Spleen (tissue), 11 donors: Measurements from ENCODE around the gene TOMM5. TPM values are rescaled to one million over a fixed set of nuclear protein-coding genes. Genes with fewer than 3 reads are reported as not detected.

ENCODE experiments used
- DNase-seq: peaks from one replicate; pipeline ENCODE4 v3.0.0-alpha.2; 2020
- H3K27ac ChIP-seq, 8 donors: fragments of 200-600 bp; sonication (generic) in 7 of 8; 1 replicate in 4 of 8; 2 replicates in 4 of 8; pipeline versions ENCODE4 v1.5.0 to v1.8.0; 2016 to 2021; ENCODE audit warnings: inconsistent platforms in 4 of 8, mild to moderate bottlenecking in 4 of 8, moderate library complexity in 1 of 8
- H3K27me3 ChIP-seq, 7 donors: fragments of 200-600 bp; sonication (generic) in 6 of 7; replicated peaks in 1 of 7; 1 replicate in 4 of 7; 2 replicates in 3 of 7; pipeline versions ENCODE4 v1.5.0 to v1.8.0; 2016 to 2021; ENCODE audit warnings: inconsistent platforms in 3 of 7, mild to moderate bottlenecking in 1 of 7
- H3K36me3 ChIP-seq, 6 donors: fragments of 200-600 bp; sonication (generic) in 5 of 6; 1 replicate in 4 of 6; 2 replicates in 2 of 6; pipeline versions ENCODE4 v1.5.0 to v1.8.0; 2016 to 2021; ENCODE audit warnings: inconsistent platforms in 2 of 6
- H3K4me1 ChIP-seq, 6 donors: fragments of 200-600 bp; sonication (generic) in 5 of 6; 1 replicate in 3 of 6; 2 replicates in 3 of 6; pipeline versions ENCODE4 v1.5.0 to v1.8.0; 2016 to 2021; ENCODE audit warnings: inconsistent platforms in 3 of 6
- H3K4me3 ChIP-seq, 8 donors: fragments of 200-600 bp; sonication (generic) in 7 of 8; 1 replicate in 4 of 8; 2 replicates in 4 of 8; pipeline versions ENCODE4 v1.5.0 to v1.8.0; 2016 to 2021; ENCODE audit warnings: inconsistent platforms in 4 of 8, mild to moderate bottlenecking in 4 of 8, moderate library complexity in 2 of 8
- H3K9me3 ChIP-seq, 8 donors: fragments of 200-600 bp; sonication (generic) in 7 of 8; 1 replicate in 4 of 8; 2 replicates in 4 of 8; pipeline versions ENCODE4 v1.5.0 to v1.8.0; 2016 to 2021; ENCODE audit warnings: inconsistent platforms in 4 of 8
- POLR2A ChIP-seq, 3 donors: fragments of 450-650 bp; IDR thresholded peaks; one replicate each; pipeline ENCODE4 v1.5.1; 2017; ENCODE audit warnings: antibody characterized with exemption in 3 of 3, mild to moderate bottlenecking in 1 of 3
- POLR2AphosphoS5 ChIP-seq, 3 donors: sonication (generic); formaldehyde crosslinking; IDR thresholded peaks; one replicate each; pipeline ENCODE4 v1.5.1; 2017; ENCODE audit warnings: antibody characterized with exemption in 3 of 3
- WGBS, 5 donors: extraction: QIAGEN DNeasy Blood & Tissue Kit in 3 of 5; methylation state at CpG; one replicate each; pipeline versions ENCODE4 v1.1.5 to v1.1.7; 2013 to 2018; 5-methylcytosine and 5-hydroxymethylcytosine counted together
- intact Hi-C: fragments of 100-400 bp; cut with DNase I; formaldehyde crosslinking; loops from one replicate; pipeline ENCODE4 v1.15.0; 2023; ENCODE audit warnings: low total_unique reads
- polyA plus RNA-seq, 3 donors: library from polyadenylated mRNA; stranded (reverse); fragments of 200-250 nt; gene quantifications; one replicate each; pipeline ENCODE4 v1.2.1, GENCODE V29; 2013
- total RNA-seq, 7 donors: library from RNA; depleted of rRNA in 3 of 7; stranded (reverse); fragments of >200 nt in 3 of 7; fragmentation: NEBNext Ultra II Directional in 4 of 7; extraction: Animal tissue kit (Norgen Biotek cat#: 25700) in 4 of 7; gene quantifications; one replicate each; pipeline versions ENCODE4 v1.1.0 to v1.2.1, GENCODE V29; 2016 to 2021
- TF ChIP-seq, protein P1 (sequence below), 11 experiments: fragments of 200-600 bp in 7 of 11; fragments of 450-650 bp in 4 of 11; sonication (generic) in 4 of 11; IDR thresholded peaks in 8 of 11; conservative IDR thresholded peaks in 3 of 11; 1 replicate in 7 of 11; 2 replicates in 4 of 11; pipeline versions ENCODE4 v1.4.0 to v1.8.0; 2016 to 2021; ENCODE audit warnings: antibody characterized with exemption in 11 of 11, inconsistent platforms in 4 of 11, mild to moderate bottlenecking in 1 of 11
- donor health status: healthy with polysubstance abuse.
- donor health status: DM: no; HTN: no; CAD: no; lungs with moderate emphysema.
- donor health status: DM: no; HTN: no; CAD: no.
- donor health status: Bipolar disorder and iron deficiency.
- donor health status: healthy.
- donor health status: DM: no; HTN: no; CAD: no.
- donor health status: DM: yes; HTN: yes; CAD: no.

TOMM5 gene
- total and polyA plus RNA-seq, 10 donors, result 54.1 to 155 (median 72.8) TPM

DNA sequence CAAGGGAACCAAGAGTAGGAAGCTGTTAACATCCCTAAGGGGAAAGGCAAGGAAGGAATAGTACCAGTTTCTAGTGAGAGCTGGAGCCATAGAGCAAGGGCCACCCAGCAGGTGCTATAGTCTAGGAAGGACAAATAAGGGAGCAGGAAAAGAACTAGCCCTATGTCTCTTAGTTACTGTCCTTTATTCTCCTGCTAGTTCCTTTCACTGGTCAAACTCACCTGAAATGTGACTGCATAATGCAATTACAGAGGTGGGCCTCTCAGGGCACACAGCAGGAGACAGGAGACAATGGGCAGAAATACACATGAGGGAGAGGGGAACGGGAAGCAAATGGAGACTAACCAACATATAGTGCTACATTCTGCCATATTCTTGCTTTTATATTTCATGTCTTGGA, 31.7 kb upstream of the TOMM5 start:
- intact Hi-C loops, result no loop called here
- peaks cover 0 to 5% (median 0%) of the 10 kb centered on the region in 7 donors for H3K27me3 ChIP-seq
- H3K36me3 ChIP-seq, result no peaks in the 10 kb centered on the region
- H3K9me3 ChIP-seq, result no peaks in the 10 kb centered on the region
- no peak overlapping the region for H3K27ac ChIP-seq
- no peak overlapping the region for H3K4me3 ChIP-seq
- TF ChIP-seq POLR2AphosphoS5 (IDR thresholded peaks at IDR 0.05) (no peak), POLR2A (IDR thresholded peaks at IDR 0.05) (no peak)
- TF ChIP-seq, protein P1, sequence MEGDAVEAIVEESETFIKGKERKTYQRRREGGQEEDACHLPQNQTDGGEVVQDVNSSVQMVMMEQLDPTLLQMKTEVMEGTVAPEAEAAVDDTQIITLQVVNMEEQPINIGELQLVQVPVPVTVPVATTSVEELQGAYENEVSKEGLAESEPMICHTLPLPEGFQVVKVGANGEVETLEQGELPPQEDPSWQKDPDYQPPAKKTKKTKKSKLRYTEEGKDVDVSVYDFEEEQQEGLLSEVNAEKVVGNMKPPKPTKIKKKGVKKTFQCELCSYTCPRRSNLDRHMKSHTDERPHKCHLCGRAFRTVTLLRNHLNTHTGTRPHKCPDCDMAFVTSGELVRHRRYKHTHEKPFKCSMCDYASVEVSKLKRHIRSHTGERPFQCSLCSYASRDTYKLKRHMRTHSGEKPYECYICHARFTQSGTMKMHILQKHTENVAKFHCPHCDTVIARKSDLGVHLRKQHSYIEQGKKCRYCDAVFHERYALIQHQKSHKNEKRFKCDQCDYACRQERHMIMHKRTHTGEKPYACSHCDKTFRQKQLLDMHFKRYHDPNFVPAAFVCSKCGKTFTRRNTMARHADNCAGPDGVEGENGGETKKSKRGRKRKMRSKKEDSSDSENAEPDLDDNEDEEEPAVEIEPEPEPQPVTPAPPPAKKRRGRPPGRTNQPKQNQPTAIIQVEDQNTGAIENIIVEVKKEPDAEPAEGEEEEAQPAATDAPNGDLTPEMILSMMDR (IDR thresholded peaks at IDR 0.05 in 8 of 11, conservative IDR thresholded peaks at IDR 0.05 in 3 of 11), result no peak
- DNase-seq, result no peak
- 79 to 93% (median 89%) methylated on average over 1 of the region's 1 CpG for WGBS, 5 donors
- H3K4me1 ChIP-seq, result no peaks in the 10 kb centered on the region

DNA sequence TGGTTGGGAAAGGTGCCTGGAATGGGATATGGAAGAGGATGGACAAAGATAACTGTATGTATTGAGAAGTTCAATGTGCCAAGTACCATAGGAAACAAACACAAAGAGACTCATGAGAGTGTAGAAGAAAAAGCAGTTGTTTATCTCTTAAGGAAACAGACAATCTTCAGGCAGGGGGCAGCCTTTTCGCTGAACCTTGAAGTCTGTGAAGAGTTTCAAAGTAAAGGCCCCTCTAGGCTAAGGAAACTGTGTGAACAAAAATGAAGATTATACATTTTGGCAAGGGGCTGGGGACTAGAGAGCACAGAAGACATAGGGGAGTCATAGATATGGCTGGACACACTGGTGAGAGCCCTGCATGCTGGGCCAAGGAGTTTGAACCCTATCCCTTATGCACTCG, 30.9 kb upstream of the TOMM5 start:
- H3K9me3 ChIP-seq, result no peaks in the 10 kb centered on the region
- H3K27me3 ChIP-seq, result peaks cover 0 to 5% (median 0%) of the 10 kb centered on the region in 7 donors
- DNase-seq, result no peak
- no peak overlapping the region for H3K27ac ChIP-seq
- H3K4me3 ChIP-seq, result no peak overlapping the region
- no peak for TF ChIP-seq POLR2A (IDR thresholded peaks at IDR 0.05)
- TF ChIP-seq POLR2AphosphoS5 (IDR thresholded peaks at IDR 0.05), result no peak
- TF ChIP-seq, protein P1 (IDR thresholded peaks at IDR 0.05 in 8 of 11, conservative IDR thresholded peaks at IDR 0.05 in 3 of 11), result no peak
- H3K4me1 ChIP-seq, result no peaks in the 10 kb centered on the region
- no peaks in the 10 kb centered on the region for H3K36me3 ChIP-seq
- intact Hi-C loops, result no loop called here
- WGBS, 5 donors, result 78 to 94% (median 86%) methylated on average over 2 of the region's 2 CpGs

DNA sequence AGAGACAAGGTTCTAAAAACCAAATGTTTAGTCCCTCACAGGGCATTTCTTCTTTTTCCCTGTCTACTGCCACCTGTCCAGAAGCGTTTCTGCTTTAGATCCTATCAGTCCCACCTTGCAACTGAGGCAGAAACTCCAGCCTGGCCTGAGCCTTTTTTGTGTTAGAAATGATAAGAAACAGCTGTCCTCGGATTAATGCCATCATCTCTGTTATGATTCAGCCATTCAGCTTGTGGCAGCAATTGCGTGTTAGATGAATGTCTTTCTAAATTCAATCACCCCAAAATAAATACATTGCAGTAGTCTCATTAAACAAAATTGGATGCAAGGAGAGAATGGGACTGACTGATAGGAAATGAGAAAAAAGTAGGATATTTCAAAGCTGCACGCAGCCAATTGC, 30.1 kb upstream of the TOMM5 start:
- Histone ChIP-seq H3K4me1 (no peaks in the 10 kb centered on the region), H3K27ac (no peak overlapping the region), H3K9me3 (no peaks in the 10 kb centered on the region), H3K36me3 (no peaks in the 10 kb centered on the region), H3K4me3 (no peak overlapping the region), H3K27me3 (peaks cover 0 to 5% (median 0%) of the 10 kb centered on the region in 7 donors)
- no peak for DNase-seq
- WGBS, 5 donors, result 85 to 95% (median 91%) methylated on average over 4 of the region's 4 CpGs
- intact Hi-C loops, result no loop called here
- TF ChIP-seq POLR2A (IDR thresholded peaks at IDR 0.05) (no peak), POLR2AphosphoS5 (IDR thresholded peaks at IDR 0.05) (no peak)
- TF ChIP-seq, protein P1 (IDR thresholded peaks at IDR 0.05 in 8 of 11, conservative IDR thresholded peaks at IDR 0.05 in 3 of 11), result no peak

DNA sequence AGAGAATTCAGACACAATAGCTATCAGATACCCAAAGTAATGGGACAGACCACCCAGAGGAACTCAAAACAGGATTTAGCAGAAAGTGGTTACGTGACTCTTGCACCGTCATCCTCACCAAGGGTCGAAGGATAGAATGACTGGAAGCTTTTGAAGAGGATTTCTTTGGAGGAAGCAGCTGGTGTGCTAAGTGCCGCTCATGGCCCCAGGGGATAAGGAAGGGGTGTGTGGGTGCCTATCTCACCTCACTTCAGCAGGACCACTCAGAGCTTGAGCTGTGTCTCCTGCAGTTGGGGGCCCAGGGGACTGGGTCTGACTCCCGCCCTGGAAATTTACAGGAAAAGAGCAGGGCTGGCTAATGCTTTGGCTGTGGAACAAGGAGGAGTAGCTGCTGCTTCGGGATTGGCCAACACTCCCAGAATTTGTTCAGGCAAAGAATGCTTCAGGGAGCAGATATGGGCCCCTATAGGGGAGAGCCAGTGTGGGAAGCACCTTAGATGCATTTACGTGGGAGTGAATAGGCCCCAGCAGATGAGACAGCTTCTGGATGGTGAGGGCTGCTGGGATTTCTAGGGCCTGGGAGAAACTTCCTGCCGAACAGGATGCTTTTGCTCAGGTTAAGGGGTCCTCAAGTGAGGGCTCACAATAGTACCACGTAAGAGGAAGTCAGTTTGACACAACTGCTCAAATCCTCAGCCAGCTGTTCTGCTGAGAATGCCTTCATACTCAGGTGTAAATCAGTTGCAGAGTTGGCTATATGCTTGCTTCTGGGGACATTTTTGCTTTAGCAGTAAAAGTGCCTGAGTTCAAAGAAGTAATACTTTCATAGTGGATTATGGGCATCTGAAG, 29.1 kb upstream of the TOMM5 start:
- H3K4me3 ChIP-seq, result no peak overlapping the region
- intact Hi-C loops, result no loop called here
- H3K36me3 ChIP-seq, result no peaks in the 10 kb centered on the region
- 40 to 51% (median 46%) methylated on average over 9 of the region's 9 CpGs for WGBS, 5 donors
- TF ChIP-seq POLR2AphosphoS5 (IDR thresholded peaks at IDR 0.05), result no peak
- no peak for TF ChIP-seq POLR2A (IDR thresholded peaks at IDR 0.05)
- TF ChIP-seq, protein P1 (IDR thresholded peaks at IDR 0.05 in 8 of 11, conservative IDR thresholded peaks at IDR 0.05 in 3 of 11), result no peak
- peaks cover 0 to 5% (median 0%) of the 10 kb centered on the region in 7 donors for H3K27me3 ChIP-seq
- no peak overlapping the region for H3K27ac ChIP-seq
- H3K9me3 ChIP-seq, result no peaks in the 10 kb centered on the region
- no peaks in the 10 kb centered on the region for H3K4me1 ChIP-seq
- DNase-seq, result no peak
